Measurements from ENCODE around the gene CDKL5. TPM values are rescaled to one million over a fixed set of nuclear protein-coding genes. Genes with fewer than 3 reads are reported as not detected.

CDKL5 gene
- total RNA-seq, 1 donor from 2014 or later: 17.7 TPM

GRCh38 chrX:18692541-18692940 is 267.1 kb downstream of the CDKL5 start:
- no peak overlapping the region for H3K4me3 Mint-ChIP-seq (ENCODE audit: unreplicated experiment)
- no peak overlapping the region for H3K27ac Mint-ChIP-seq (ENCODE audit: unreplicated experiment)
- no peaks in the 10 kb centered on the region for H4K20me1 ChIP-seq (ENCODE audit: insufficient read depth, low read length)
- H3K4me1 Mint-ChIP-seq (ENCODE audit: low read depth, unreplicated experiment): no peaks in the 10 kb centered on the region
- H3K4me2 ChIP-seq (ENCODE audit: low read length): no peak overlapping the region
- H3K4me3 ChIP-seq (ENCODE audit: insufficient read depth, low read depth, low read length): no peak overlapping the region
- TF ChIP-seq EZH2 (IDR thresholded peaks at IDR 0.05; ENCODE audit: insufficient read depth, low read length) (no peak), CTCF (IDR thresholded peaks at IDR 0.05; ENCODE audit: insufficient read depth, low read depth, low read length) (no peak)
- H3K9ac ChIP-seq (ENCODE audit: low read length): no peak overlapping the region
- peaks cover 3% of the 10 kb centered on the region for H3K9me3 Mint-ChIP-seq (ENCODE audit: unreplicated experiment)
- no peaks in the 10 kb centered on the region for H3K36me3 ChIP-seq (ENCODE audit: insufficient read depth, low read length)
- FAIRE-seq (peak; percentile 60), DNase-seq (ENCODE audit: low read depth) (no peak)
- no peaks in the 10 kb centered on the region for H3K27me3 Mint-ChIP-seq (ENCODE audit: low read depth, unreplicated experiment)
- no peak overlapping the region for H3K27ac ChIP-seq (ENCODE audit: low read depth, low read length)
- no peaks in the 10 kb centered on the region for H3K9me3 ChIP-seq (ENCODE audit: insufficient read depth, low read depth, low read length)
- H2AFZ ChIP-seq (ENCODE audit: low read depth, low read length): no peak overlapping the region
- H3K4me1 ChIP-seq (ENCODE audit: insufficient read depth, low read length): no peaks in the 10 kb centered on the region
- H3K36me3 Mint-ChIP-seq (ENCODE audit: low read depth, unreplicated experiment): no peaks in the 10 kb centered on the region
- H3K79me2 ChIP-seq (ENCODE audit: insufficient read depth, low read length): no peaks in the 10 kb centered on the region
- peaks cover 5% of the 10 kb centered on the region for H3K27me3 ChIP-seq (ENCODE audit: insufficient read depth, low read length)

GRCh38 chrX:18696653-18697052 is 271.2 kb downstream of the CDKL5 start:
- Histone ChIP-seq H3K9ac (ENCODE audit: low read length) (no peak overlapping the region), H3K27ac (ENCODE audit: low read depth, low read length) (no peak overlapping the region), H3K9me3 (ENCODE audit: insufficient read depth, low read depth, low read length) (no peaks in the 10 kb centered on the region), H3K4me2 (ENCODE audit: low read length) (no peak overlapping the region), H3K79me2 (ENCODE audit: insufficient read depth, low read length) (no peaks in the 10 kb centered on the region), H3K4me3 (ENCODE audit: insufficient read depth, low read depth, low read length) (no peak overlapping the region), H3K27me3 (ENCODE audit: insufficient read depth, low read length) (peaks cover 5% of the 10 kb centered on the region), H4K20me1 (ENCODE audit: insufficient read depth, low read length) (no peaks in the 10 kb centered on the region), H2AFZ (ENCODE audit: low read depth, low read length) (no peak overlapping the region), H3K4me1 (ENCODE audit: insufficient read depth, low read length) (no peaks in the 10 kb centered on the region), H3K36me3 (ENCODE audit: insufficient read depth, low read length) (no peaks in the 10 kb centered on the region)
- DNase-seq (ENCODE audit: low read depth) (no peak), FAIRE-seq (no peak)
- Mint-ChIP-seq H3K27me3 (ENCODE audit: low read depth, unreplicated experiment) (no peaks in the 10 kb centered on the region), H3K4me3 (ENCODE audit: unreplicated experiment) (no peak overlapping the region), H3K27ac (ENCODE audit: unreplicated experiment) (no peak overlapping the region), H3K4me1 (ENCODE audit: low read depth, unreplicated experiment) (no peaks in the 10 kb centered on the region), H3K36me3 (ENCODE audit: low read depth, unreplicated experiment) (no peaks in the 10 kb centered on the region), H3K9me3 (ENCODE audit: unreplicated experiment) (no peaks in the 10 kb centered on the region)
- TF ChIP-seq CTCF (IDR thresholded peaks at IDR 0.05; ENCODE audit: insufficient read depth, low read depth, low read length) (no peak), EZH2 (IDR thresholded peaks at IDR 0.05; ENCODE audit: insufficient read depth, low read length) (no peak)

GRCh38 chrX:18698737-18699650 is 273.6 kb downstream of the CDKL5 start:
- no peak overlapping the region for H3K27ac Mint-ChIP-seq (ENCODE audit: unreplicated experiment)

More at GRCh38 chrX:18698737-18699650, 273.6 kb downstream of the CDKL5 start:
- Histone ChIP-seq H3K4me1 (ENCODE audit: insufficient read depth, low read length) (peaks cover 3% of the 10 kb centered on the region), H3K9me3 (ENCODE audit: insufficient read depth, low read depth, low read length) (no peaks in the 10 kb centered on the region), H3K27ac (ENCODE audit: low read depth, low read length) (no peak overlapping the region), H3K9ac (ENCODE audit: low read length) (no peak overlapping the region), H3K36me3 (ENCODE audit: insufficient read depth, low read length) (no peaks in the 10 kb centered on the region), H3K4me2 (ENCODE audit: low read length) (no peak overlapping the region), H3K27me3 (ENCODE audit: insufficient read depth, low read length) (no peaks in the 10 kb centered on the region), H3K4me3 (ENCODE audit: insufficient read depth, low read depth, low read length) (no peak overlapping the region), H4K20me1 (ENCODE audit: insufficient read depth, low read length) (no peaks in the 10 kb centered on the region), H2AFZ (ENCODE audit: low read depth, low read length) (no peak overlapping the region), H3K79me2 (ENCODE audit: insufficient read depth, low read length) (no peaks in the 10 kb centered on the region)
- FAIRE-seq (no peak), DNase-seq (ENCODE audit: low read depth) (no peak)
- Mint-ChIP-seq H3K27me3 (ENCODE audit: low read depth, unreplicated experiment) (no peaks in the 10 kb centered on the region), H3K4me3 (ENCODE audit: unreplicated experiment) (no peak overlapping the region), H3K36me3 (ENCODE audit: low read depth, unreplicated experiment) (no peaks in the 10 kb centered on the region), H3K4me1 (ENCODE audit: low read depth, unreplicated experiment) (peaks cover 1% of the 10 kb centered on the region), H3K9me3 (ENCODE audit: unreplicated experiment) (no peaks in the 10 kb centered on the region)
- TF ChIP-seq CTCF (IDR thresholded peaks at IDR 0.05; ENCODE audit: insufficient read depth, low read depth, low read length): no peak
- TF ChIP-seq EZH2 (IDR thresholded peaks at IDR 0.05; ENCODE audit: insufficient read depth, low read length): no peak
